ENCODE results near the gene MALSU1.

- TF ChIP-seq, protein P1, sequence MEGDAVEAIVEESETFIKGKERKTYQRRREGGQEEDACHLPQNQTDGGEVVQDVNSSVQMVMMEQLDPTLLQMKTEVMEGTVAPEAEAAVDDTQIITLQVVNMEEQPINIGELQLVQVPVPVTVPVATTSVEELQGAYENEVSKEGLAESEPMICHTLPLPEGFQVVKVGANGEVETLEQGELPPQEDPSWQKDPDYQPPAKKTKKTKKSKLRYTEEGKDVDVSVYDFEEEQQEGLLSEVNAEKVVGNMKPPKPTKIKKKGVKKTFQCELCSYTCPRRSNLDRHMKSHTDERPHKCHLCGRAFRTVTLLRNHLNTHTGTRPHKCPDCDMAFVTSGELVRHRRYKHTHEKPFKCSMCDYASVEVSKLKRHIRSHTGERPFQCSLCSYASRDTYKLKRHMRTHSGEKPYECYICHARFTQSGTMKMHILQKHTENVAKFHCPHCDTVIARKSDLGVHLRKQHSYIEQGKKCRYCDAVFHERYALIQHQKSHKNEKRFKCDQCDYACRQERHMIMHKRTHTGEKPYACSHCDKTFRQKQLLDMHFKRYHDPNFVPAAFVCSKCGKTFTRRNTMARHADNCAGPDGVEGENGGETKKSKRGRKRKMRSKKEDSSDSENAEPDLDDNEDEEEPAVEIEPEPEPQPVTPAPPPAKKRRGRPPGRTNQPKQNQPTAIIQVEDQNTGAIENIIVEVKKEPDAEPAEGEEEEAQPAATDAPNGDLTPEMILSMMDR (IDR thresholded peaks at IDR 0.05), result no peak
- no peak for TF ChIP-seq POLR2A (IDR thresholded peaks at IDR 0.05)
Observed at GRCh38 chr7:23338863-23339262, 39.7 kb downstream of the MALSU1 start.
